ENCODE results near the gene CARHSP1.
A peak's percentile ranks its signal among the peaks of the same experiment; 100 is the strongest.

The CARHSP1 gene

GRCh38 chr16:8819411-8820034 lies 49.3 kb downstream of the CARHSP1 start:
- peak; percentile 47 for DNase-seq (ENCODE audit: low read depth)
- H3K4me3 ChIP-seq (ENCODE audit: low read depth, low read length): no peak overlapping the region
- TF ChIP-seq MYC (IDR thresholded peaks at IDR 0.05; ENCODE audit: low read depth, low read length): no peak
- TF ChIP-seq, protein P1, sequence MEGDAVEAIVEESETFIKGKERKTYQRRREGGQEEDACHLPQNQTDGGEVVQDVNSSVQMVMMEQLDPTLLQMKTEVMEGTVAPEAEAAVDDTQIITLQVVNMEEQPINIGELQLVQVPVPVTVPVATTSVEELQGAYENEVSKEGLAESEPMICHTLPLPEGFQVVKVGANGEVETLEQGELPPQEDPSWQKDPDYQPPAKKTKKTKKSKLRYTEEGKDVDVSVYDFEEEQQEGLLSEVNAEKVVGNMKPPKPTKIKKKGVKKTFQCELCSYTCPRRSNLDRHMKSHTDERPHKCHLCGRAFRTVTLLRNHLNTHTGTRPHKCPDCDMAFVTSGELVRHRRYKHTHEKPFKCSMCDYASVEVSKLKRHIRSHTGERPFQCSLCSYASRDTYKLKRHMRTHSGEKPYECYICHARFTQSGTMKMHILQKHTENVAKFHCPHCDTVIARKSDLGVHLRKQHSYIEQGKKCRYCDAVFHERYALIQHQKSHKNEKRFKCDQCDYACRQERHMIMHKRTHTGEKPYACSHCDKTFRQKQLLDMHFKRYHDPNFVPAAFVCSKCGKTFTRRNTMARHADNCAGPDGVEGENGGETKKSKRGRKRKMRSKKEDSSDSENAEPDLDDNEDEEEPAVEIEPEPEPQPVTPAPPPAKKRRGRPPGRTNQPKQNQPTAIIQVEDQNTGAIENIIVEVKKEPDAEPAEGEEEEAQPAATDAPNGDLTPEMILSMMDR (IDR thresholded peaks at IDR 0.05; ENCODE audit: low read depth, low read length): no peak
- no peak for TF ChIP-seq POLR2A (IDR thresholded peaks at IDR 0.05; ENCODE audit: extremely low read depth, insufficient read length)

GRCh38 chr16:8818504-8819270 lies 50.1 kb downstream of the CARHSP1 start:
- TF ChIP-seq, protein P1 (IDR thresholded peaks at IDR 0.05; ENCODE audit: low read depth, low read length): no peak
- no peak for TF ChIP-seq MYC (IDR thresholded peaks at IDR 0.05; ENCODE audit: low read depth, low read length)
- TF ChIP-seq, protein P2, sequence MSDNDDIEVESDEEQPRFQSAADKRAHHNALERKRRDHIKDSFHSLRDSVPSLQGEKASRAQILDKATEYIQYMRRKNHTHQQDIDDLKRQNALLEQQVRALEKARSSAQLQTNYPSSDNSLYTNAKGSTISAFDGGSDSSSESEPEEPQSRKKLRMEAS (IDR thresholded peaks at IDR 0.05; ENCODE audit: low read depth, low read length): no peak
- TF ChIP-seq POLR2A (IDR thresholded peaks at IDR 0.05; ENCODE audit: extremely low read depth, insufficient read length): no peak
- DNase-seq (ENCODE audit: low read depth): no peak
- H3K4me3 ChIP-seq (ENCODE audit: low read depth, low read length): no peak overlapping the region

GRCh38 chr16:8816967-8817655 lies 51.7 kb downstream of the CARHSP1 start:
- H3K4me3 ChIP-seq (ENCODE audit: low read depth, low read length): no peak overlapping the region
- TF ChIP-seq POLR2A (IDR thresholded peaks at IDR 0.05; ENCODE audit: extremely low read depth, insufficient read length) (no peak), MYC (IDR thresholded peaks at IDR 0.05; ENCODE audit: low read depth, low read length) (no peak)
- TF ChIP-seq, protein P1 (IDR thresholded peaks at IDR 0.05; ENCODE audit: low read depth, low read length): no peak
- TF ChIP-seq, protein P2 (IDR thresholded peaks at IDR 0.05; ENCODE audit: low read depth, low read length): no peak
- no peak for DNase-seq (ENCODE audit: low read depth)

DNA sequence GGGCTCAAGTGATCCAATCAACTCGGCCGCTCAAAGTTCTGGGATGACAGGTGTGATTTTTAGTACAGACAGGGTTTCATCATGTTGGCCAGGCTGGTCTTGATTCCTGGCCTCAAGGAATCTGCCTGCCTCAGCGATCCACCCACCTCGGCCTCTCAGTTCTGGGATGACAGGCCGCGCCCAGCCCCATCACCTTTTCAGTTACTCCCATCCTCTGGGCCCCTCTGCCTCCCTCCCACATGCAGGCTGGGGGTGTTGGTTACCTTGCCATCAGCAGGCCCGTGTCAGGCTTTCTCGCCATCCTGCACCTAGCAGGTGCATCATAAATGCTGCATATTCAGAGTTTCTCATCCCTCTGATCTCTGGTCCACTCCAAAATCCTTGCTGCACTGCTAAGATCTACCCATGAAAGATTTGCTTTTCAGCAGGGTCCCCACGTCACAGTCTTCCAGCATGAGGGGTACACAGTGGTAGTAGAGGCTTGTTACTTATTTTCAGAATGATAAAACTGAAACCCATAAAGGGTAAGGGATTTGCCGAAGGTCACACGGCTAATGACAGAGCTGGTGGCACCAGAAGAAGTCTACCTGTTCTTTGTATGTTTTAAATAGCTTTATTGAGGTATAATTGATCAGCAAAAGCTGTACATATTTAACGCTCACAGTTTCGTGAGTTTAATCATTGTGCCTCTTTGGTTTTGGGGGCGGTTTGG lies 54.6 kb downstream of the CARHSP1 start:
- no peak overlapping the region for H3K4me3 ChIP-seq (ENCODE audit: low read depth, low read length)
- TF ChIP-seq, protein P2 (IDR thresholded peaks at IDR 0.05; ENCODE audit: low read depth, low read length): no peak
- no peak for TF ChIP-seq MYC (IDR thresholded peaks at IDR 0.05; ENCODE audit: low read depth, low read length)
- no peak for TF ChIP-seq POLR2A (IDR thresholded peaks at IDR 0.05; ENCODE audit: extremely low read depth, insufficient read length)
- TF ChIP-seq, protein P1 (IDR thresholded peaks at IDR 0.05; ENCODE audit: low read depth, low read length): no peak
- no peak for DNase-seq (ENCODE audit: low read depth)

- TF ChIP-seq, protein P1 (IDR thresholded peaks at IDR 0.05; ENCODE audit: low read depth, low read length): no peak
- TF ChIP-seq, protein P2 (IDR thresholded peaks at IDR 0.05; ENCODE audit: low read depth, low read length): no peak
- TF ChIP-seq POLR2A (IDR thresholded peaks at IDR 0.05; ENCODE audit: extremely low read depth, insufficient read length): no peak
- no peak for TF ChIP-seq MYC (IDR thresholded peaks at IDR 0.05; ENCODE audit: low read depth, low read length)
- DNase-seq (ENCODE audit: low read depth): no peak
- no peak overlapping the region for H3K4me3 ChIP-seq (ENCODE audit: low read depth, low read length)
These were observed 56.5 kb downstream of the CARHSP1 start for GRCh38 chr16:8812162-8812843.
